GM03348 (cell line): ENCODE results near the gene RNF5.
"Not testable (repeated sequence)": the region's sequence is repeated elsewhere in the genome, so short reads cannot be mapped to it uniquely, and the experiment has no call there.

Experiments
- DNase-seq: peaks from one replicate; pipeline ENCODE4 v3.0.0; 2012; ENCODE audit warnings: low spot score

RNF5 gene

GRCh38 chr6:32175711-32176475 is 2.3 kb upstream of the RNF5 start, which contains the start of gene AGPAT1:
TSS of gene AGPAT1 (minus strand) at chr6:32176084. CDS start at chr6:32171496, 4,588 bp downstream.
- DNase-seq, result peak; percentile 98

GRCh38 chr6:32176476-32177182 is 1.6 kb upstream of the RNF5 start:
- DNase-seq, result no peak

GRCh38 chr6:32177183-32177787 is 920 bp upstream of the RNF5 start:
- DNase-seq, result no peak

DNA sequence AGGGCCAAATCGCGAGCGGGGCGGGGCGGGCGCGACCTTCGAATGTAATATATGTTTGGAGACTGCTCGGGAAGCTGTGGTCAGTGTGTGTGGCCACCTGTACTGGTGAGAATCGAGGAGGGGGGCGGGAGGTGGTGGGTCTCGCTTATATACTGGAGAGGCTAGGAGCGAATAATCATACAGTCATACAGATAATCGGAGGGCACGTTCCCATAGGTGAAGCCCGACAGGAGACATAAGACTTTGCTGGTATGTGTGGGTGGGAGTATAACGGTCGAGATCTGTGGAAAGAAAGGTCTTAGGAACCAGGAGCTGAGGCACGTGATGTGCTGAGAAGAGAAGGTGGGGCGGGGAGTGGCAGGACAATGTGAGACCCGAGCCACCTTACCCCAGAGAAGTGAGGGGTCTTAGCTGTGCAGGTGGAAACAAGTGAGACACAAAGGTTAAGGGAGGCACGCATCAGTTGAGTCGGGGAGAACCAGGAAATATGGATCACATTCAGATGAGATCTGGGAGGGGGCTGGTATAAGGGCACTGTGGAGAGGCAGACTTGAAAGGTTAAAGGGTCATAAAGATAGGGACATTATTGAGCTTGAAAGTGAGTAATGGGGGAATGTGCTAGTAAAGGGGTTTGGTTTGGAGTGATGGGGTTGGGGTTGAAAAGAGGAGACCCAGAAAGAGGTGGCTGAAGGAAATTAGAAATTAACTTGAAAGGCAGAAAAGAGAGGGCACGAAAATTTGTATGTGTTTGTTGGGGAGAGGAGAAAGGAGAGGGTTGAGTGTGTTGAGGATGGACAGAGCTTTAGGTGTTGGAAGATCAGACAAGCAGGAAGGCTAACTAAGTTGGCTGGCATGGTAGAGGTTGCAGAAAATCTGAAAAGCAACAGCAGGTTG is 589 bp downstream of the RNF5 start:
- DNase-seq, result no peak

- no peak for DNase-seq
These were observed 1.7 kb downstream of the RNF5 start for GRCh38 chr6:32179766-32180405.

- DNase-seq, result no peak
These were observed 3.0 kb downstream of the RNF5 start for GRCh38 chr6:32181148-32181702.

GRCh38 chr6:32181915-32182529 is 3.8 kb downstream of the RNF5 start:
- no peak for DNase-seq

DNA sequence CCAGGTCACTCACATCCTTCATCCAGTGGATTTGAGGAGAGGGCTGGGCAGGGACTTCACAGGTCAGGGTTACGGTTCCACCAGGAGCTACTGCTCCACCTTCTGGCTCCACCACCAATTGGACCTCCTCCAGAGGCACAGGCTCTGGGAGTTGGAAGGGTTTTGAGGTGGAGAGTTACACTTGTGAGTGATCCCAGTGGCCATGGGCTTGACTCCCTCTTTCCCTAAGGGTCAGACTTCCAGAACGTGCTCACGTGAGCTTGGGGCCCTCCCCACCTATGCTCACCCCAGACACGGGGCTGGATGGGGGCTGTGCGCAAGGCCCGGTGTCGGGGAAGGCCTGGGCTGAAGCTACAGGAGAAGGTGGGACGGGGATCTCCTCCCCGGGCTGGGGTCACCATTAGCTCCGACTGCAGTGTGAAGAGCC is 4.4 kb downstream of the RNF5 start:
- no peak for DNase-seq

- no peak for DNase-seq
These were observed 4.8 kb downstream of the RNF5 start for GRCh38 chr6:32183030-32183429.

DNA sequence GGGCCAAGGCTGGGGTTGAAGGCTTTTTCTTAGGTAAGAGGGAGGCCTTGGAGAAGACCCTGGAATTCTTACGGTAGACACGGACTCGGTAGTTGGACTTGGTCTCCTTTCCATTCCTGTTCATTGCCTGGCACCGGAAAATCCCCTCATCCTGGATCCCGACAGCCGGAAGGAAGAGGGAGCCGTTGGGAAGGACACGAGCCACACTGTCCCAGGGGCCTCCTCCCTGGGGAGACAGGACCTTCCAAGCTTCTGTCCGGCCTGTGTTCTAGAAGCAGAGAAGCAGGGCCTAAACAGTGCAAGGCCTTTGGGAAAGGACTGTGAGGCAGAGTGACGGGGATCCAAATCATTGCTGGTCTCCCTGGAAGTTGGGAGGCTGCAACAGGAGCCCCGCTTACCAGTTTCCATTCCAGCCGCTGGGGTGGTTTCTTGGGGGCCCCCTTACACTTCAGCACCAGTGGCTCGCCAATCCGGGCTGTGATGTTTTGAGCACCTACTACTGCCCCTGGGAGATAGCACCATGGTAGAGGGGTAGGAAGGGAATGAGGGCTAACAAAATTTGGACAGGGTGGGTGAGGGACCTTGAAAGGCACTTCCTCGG is 5.4 kb downstream of the RNF5 start:
- no peak for DNase-seq

DNA sequence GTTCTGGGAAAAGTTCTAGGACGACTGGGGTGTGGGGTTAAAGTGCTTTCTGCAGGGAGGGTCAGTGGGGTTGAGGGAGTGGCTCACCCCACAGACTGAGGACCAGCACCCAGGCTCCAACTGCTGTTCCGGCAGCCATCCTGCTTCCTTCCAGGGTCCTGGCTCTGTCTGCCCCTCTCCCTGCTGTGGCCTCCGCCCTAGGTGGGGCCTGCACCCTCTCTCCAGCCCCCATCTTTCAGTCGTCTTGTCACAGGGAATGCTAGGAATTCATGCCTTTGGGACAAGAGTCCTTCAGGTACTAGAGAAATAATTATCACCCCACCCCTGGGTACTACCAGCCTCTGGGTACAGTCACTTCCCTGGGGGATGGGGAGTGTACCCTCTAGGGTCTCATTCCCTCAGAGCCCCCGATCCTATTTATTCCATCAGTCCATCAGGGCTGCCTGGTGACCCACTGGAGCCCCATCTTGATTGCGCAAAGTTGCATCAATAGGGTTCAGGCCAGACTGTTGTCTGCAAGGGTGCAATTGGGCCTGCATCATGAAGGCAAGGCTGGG is 6.0 kb downstream of the RNF5 start, which contains the start of gene AGER:
AGER (minus strand) TSS at position 170 of the 557 bp plus-strand sequence; CDS start at position 139, 31 bp downstream.
- DNase-seq, result no peak

- peak; percentile 82 for DNase-seq
These were observed 7.5 kb downstream of the RNF5 start for GRCh38 chr6:32185681-32186131.

DNA sequence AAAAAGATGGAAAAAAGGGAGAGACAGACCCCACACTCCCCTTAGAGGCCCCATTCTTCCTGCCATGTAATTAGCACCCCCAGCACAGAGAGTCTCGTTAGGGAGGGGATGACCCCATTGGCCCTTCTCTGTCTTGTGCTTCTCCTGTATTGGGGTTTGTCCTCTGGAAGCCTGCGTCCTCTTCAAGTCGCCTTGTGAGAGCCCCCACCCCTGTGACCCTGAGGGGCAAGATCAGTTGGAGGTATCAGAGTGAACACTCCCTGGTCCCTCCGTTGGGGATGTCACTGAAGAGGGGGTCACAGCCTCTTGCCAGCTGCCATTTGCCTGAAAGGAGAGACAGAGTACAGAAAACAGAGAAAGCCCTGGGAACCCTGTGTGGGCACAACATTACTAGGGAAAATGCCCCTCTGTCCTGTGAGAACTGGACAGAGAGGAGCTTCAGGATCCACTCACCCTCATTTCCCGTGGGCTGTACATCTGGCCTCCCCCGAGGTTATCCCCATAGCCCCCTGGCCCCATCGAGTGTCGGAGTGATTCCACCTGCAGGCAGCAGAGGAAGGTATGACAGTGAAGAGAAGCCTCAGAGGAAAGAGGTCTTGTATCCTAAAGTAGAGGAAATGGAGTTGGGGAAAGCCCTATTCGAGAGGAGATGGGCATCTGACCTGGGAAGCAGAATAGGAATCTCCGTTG is 8.1 kb downstream of the RNF5 start:
- not testable (repeated sequence) for DNase-seq

- no peak for DNase-seq
These were observed 9.0 kb downstream of the RNF5 start for GRCh38 chr6:32187009-32187709.

DNA sequence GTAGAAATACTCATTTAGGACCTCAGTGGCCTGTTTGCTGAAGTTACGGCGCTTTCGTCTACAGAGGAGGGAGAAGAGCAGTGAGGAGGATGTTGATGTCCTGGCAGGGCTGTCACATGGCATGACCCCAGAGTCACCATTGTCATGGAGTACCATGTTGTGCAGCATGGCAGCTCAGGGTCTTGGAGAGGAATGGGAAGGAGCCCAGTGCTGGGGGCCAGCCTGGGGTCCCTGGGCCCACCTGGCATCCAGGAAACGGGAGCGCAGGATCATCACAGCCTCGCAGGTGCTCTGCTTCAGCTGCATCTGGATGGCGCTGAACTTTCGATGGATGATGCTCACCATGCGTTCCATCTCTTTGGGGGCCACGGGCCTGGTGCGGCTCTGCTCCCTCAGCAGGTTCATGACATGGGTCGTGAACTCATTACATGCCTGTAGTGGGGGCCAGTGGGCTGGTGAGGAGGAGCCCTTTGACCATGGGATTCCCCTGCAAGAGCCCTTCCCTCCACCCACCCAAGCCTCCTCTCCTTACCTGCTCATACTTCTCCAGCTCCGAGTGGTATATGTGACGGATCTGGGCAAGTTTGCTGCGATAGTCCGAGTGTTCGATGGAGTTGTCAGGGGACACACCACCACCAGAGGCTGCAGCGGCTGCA is 9.6 kb downstream of the RNF5 start:
- not testable (repeated sequence) for DNase-seq

DNA sequence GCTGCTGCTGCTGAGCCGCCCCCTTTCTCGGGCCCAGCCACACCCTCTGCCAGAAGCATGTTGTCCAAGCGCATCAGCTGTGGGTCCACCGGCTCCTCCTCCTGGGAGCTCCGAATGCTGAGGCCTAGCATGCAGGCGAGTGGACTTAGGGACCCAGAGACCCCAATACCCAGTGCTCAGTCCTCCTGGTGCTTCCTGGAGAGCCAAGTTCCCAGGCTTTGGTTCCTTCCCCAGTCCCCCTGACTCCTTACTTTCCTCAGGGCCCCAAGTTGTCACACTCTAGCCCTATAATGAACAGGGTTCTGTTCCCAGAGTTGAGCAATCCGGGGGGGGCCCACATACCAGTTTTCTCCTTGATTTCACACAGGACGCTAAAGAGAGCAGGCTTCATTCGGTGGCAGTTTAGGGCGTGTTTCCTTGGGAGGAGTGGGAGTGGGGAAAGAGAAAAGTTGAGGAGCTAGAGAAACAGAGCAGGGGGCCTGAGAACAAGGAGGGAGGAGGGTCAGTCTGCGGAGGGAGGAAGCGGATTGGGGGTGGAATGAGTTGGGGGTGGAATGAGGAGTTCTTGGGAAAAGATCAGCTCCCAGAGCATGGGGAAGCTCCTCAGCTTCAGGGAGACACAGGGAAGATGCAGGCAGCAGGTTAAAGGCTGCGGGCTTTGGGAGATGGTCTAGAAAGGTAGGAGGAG is 10.3 kb downstream of the RNF5 start:
- no peak for DNase-seq

DNA sequence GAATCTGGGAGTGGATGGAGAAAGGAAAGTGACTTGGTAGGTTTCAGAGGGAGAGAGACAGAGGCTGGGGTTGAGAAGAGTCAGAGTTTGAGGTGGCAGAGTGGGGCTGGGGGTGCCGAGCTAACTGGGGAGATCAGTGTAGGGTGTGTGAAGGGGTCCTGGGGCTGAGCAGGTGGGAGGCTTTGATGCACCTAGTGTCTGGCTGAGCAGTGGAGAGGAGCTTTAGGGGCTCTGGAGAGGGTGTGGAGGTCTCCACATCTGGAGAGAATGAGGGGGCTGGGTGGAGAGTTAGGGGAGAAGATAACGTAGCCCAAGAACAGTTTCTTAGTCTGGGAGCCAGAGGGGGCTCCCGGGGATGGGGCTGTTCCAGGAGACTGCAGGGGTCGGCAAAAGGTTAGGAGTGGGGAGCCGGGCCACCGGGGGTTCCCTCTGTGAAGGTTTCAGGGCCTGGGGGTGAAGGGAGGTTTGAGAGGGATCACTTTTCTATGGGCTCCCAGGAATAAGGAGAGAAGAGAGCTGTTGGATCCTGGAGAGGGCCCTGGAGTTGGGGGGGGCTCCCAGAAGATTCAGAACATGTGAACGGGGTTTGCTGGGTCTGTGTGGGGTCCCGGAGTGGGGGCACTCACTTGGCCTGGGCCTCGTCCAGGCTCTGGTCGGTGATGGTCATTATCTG is 11.0 kb downstream of the RNF5 start:
- DNase-seq, result no peak
